Measurements from ENCODE around the gene TTC8. TPM values are rescaled to one million over a fixed set of nuclear protein-coding genes. Genes with fewer than 3 reads are reported as not detected.
"Not testable (repeated sequence)": the region's sequence is repeated elsewhere in the genome, so short reads cannot be mapped to it uniquely, and the experiment has no call there.

Gene TTC8
- total RNA-seq, 2 donors from 2014 or later, result 17.0 to 26.8 TPM

DNA sequence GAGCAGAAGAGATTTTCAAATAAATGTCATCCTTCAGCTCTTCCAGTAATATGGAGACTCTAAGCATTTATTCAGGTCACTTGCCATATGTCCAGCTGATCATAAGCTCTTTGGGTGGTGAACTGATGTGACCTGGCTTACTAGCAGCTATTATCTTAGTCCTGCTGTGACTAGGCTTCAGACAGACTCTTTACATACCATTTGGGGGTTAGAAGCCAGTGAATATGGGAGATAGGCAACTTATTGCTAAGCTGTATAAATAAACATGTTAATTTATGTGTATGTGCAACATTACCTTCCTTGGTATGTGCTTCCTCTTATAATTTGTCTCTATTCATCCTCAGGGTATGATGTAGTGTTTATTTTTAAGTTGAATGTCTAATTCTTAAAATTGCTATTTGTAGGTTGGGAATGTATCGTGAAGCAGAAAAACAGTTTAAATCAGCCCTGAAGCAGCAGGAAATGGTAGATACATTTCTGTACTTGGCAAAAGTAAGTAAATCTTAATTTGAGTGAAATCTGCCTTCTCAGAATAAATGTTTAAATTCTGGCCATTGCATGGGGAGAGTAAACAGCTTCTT is 32.4 kb downstream of the TTC8 start:
- no peak for DNase-seq (ENCODE audit: low spot score)
- intact Hi-C loops (cut with DNase I), result no loop called here

DNA sequence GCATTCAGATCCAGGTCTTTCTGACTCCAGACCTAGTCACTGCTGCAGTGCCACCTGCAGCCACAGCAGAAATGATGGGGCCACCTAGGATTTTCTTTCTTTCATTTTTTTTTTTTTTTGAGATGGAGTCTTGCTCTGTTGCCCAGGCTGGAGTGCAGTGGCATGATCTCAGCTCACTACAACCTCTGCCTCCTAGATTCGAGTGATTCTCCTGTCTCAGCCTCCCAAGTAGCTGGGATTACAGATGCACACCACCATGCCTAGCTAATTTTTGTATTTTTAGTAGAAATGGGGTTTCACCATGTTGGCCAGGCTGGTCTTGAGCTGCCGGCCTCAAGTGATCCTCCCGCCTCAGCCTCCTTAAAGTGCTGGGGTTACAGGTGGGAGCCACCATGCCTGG is 33.4 kb downstream of the TTC8 start:
- DNase-seq (ENCODE audit: low spot score), result not testable (repeated sequence)

DNA sequence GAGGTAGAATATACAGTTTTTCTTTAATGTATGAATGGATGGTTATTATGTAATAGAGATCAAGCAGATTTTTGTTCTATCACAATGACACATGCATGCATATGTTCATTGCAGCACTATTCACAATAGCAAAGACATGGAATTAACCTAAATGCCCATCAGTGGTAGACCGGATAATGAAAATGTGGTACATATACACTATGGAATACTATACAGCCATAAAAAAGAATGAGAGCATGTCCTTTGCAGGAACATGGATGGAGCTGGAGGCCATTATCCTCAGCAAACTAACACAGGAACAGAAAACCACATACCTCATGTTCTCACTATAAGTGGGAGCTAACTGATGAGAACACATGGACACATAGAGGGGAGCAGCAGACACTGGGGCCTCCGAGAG is 34.7 kb downstream of the TTC8 start:
- intact Hi-C loops (cut with DNase I); DNase-seq (ENCODE audit: low spot score): not testable (repeated sequence)

More for the DNA sequence above, 33.4 kb downstream of the TTC8 start:
- intact Hi-C loops (cut with DNase I), result not testable (repeated sequence)

DNA sequence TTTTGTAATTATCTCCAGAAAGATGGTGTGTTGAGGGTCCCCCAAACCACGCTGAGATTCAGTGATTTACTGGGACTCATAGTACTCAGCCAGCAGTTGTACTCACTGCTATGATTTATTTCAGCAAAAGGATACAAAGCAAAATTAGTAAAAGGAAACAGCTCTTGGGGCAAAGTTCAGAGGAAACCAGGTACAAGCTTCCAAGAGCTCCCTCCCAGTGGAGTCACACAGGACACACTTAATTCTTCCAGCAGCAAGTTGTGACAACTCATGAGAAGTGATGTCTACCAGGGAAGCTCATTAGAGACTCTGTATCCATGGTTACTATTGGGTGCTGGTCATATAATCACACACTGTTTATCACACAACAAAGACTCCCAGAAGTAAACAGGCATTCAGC is 38.7 kb downstream of the TTC8 start:
- intact Hi-C loops (cut with DNase I), result loop anchor here in 1 of 2 donors (10.0 kb wide), 1 partner anchor 198 kb away; no protein-coding TSS in a partner anchor

DNA sequence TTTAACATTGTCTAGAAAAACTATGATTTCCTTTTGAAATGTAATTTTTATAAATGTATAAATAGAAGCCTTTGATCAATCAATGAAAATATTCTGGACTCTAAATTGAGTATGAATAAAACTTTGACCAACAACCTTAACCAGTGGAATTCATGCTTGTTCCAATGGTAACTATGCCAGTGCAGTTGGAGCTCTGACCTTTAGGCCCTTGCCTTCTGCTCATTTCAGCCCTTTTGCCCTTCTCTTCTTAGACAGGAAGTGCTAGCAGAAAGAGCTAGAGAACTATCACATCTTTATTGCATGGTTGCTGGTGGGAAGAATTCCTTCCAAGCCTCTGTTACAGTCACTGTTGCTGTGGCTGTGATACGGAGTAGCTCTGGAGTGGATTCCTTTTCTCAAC is 39.7 kb downstream of the TTC8 start:
- DNase-seq (ENCODE audit: low spot score), result no peak

More for the DNA sequence above, 38.7 kb downstream of the TTC8 start:
- no peak for DNase-seq (ENCODE audit: low spot score)

DNA sequence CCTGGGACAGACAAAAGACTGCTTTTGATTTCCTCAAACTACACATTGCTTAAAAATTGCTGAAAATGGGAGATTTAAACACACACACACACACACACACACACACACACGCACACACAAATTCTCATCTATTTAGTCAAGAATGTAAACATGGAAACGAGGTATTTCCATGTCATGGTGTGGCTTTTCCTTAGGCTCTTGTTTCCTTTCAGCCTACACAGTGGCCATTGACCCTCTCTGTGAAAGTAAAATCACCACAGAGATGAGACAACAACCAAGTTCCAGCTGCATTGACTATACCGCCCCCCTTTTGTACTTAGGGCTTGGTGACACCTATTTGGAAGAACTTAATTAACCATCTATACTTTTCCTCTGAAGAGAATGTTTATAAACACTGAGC is 41.9 kb downstream of the TTC8 start:
- DNase-seq (ENCODE audit: low spot score), result no peak
- intact Hi-C loops (cut with DNase I), result loop anchor here in 1 of 2 donors (10.0 kb wide), 1 partner anchor 202 kb away; no protein-coding TSS in a partner anchor

More for the DNA sequence above, 39.7 kb downstream of the TTC8 start:
- intact Hi-C loops (cut with DNase I), result loop anchor here in 1 of 2 donors (10.0 kb wide), 1 partner anchor 199 kb away; no protein-coding TSS in a partner anchor

DNA sequence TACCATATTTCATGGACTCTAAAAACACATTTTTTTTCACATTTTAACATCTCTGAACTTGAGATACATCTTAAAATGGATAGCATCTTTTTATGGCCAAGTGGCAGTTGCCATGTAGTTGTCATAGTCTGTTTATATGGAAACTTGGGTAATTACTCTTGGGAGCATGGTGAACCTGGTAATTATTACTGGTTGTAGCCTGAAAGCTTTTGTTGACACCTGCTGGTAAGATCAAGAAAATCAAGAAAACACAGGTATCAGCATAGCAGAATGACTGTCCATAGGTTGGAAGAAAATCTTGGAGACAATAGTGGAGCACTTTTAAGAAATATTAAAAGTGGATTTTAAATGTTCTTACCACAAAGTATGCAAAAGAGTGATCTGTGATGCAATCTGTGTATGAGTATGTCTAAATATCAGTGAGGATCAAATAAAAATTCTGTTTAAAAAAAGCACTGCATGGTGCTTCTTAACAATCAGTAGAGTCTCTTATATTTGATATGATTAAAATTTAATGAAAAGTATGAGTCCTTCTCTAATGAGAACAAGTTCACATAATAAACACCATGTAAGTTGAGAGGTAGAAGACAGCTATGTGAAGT is 44.2 kb downstream of the TTC8 start:
- intact Hi-C loops (cut with DNase I), result loop anchor here in 1 of 2 donors (10.0 kb wide), 1 partner anchor 204 kb away; no protein-coding TSS in a partner anchor
- DNase-seq (ENCODE audit: low spot score), result no peak

DNA sequence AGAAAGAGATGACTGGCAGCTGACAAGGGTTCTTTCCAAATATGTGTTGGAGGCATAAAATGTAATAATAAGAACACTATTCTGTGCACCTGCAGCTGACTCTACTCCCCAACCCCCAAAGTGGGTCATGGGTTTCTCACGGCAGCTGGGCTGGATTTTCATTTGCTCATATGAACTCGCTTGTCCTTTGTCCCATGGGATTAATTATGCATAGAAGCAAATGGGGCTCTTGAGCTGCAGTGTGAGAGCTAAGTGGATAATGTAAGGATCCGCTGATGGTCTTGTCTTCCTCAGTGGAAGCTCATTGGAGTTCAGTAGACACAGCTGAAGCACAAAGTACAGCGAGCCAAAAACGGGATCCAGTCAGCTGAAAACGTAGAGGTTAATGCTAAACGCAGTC is 46.3 kb downstream of the TTC8 start:
- intact Hi-C loops (cut with DNase I), result no loop called here
- no peak for DNase-seq (ENCODE audit: low spot score)

DNA sequence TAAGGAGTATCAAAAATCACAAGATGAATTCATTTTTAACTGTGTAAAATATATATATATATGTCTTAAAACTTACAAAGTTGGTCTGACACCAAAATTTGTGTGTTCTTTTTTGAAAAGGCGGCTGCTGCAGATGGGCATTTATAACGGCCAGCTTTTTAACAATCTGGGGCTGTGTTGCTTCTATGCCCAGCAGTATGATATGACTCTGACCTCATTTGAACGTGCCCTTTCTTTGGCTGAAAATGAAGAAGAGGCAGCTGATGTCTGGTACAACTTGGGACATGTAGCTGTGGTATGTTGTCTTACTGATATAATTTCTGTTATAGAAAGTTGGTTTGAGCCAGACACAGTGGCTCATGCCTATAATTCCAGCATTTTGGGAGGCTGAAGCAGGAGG is 47.0 kb downstream of the TTC8 start:
- no peak for DNase-seq (ENCODE audit: low spot score)
- intact Hi-C loops (cut with DNase I), result no loop called here

DNA sequence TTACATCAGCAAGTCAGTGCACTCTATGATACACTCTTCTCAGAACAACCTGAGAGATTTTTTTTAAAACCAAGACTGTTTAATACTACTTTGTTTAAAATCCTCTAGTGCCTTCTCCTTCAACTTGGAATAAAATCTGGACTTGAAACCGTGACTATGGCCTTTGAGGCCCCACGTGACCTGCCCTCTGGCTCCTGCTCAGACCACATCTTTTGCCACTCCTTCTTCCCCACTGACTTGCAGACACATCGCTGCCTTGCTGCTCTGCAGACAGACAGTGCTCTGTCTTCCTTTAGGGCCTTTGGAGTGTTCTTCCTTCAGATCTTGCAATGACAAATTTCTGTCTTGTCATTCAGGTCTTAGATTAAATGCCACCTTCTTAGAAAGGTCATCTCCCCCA is 48.5 kb downstream of the TTC8 start:
- no peak for DNase-seq (ENCODE audit: low spot score)
- intact Hi-C loops (cut with DNase I), result no loop called here

DNA sequence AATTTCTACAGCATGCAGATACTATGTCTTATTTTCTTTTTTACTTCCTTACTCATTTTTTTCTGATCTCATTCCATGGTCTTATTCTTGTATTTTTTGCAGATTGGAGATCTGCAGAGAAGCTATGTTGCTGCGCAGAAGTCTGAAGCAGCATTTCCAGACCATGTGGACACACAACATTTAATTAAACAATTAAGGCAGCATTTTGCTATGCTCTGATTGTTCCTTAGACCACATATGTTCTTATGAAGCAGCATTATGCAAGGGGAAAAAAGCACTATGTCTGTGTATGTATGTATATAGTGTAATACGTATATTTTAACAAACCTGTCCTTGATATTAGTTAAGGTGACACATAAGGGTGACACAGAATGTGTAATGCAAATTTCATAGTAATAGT is 52.7 kb downstream of the TTC8 start:
- intact Hi-C loops (cut with DNase I), result no loop called here

DNA sequence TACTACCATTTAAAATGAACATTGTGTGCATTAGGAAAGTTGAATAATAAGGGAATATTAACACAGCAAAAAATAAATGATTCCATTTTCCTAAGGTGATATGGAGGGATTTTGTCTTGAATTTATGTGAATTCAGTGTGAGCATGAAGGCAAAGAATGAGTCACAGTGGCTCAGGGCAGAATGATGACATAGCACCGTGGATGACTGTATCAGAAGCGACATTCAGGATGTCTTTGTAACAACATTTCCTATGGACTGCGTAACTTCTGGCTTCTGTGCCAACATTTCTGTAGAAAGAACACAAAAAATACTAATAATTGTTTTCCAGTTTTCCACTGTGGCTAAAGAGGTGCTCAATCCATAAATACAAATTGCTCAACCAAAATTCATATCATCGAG is 54.6 kb downstream of the TTC8 start:
- intact Hi-C loops (cut with DNase I), result no loop called here
- no peak for DNase-seq (ENCODE audit: low spot score)

More for the DNA sequence above, 52.7 kb downstream of the TTC8 start:
- DNase-seq (ENCODE audit: low spot score), result no peak

DNA sequence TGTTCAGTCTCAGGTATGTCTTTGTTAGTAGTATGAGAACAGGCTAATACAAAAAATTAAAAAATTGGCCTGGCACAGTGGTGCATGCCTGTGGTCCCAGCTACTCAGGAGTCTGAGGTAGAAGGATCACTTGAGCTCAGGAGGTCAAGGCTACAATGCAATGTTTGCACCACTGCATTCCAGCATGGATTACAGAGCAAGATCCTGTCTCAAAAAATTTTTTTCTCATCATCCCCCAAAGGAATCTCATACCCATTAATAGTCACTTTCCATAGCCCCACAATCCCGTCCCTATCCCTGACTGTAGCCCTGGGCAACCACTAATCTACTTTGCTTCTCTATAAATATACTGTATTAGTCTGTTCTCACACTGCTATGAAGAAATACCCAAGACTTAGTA is 57.8 kb downstream of the TTC8 start:
- no peak for DNase-seq (ENCODE audit: low spot score)
- intact Hi-C loops (cut with DNase I), result no loop called here

DNA sequence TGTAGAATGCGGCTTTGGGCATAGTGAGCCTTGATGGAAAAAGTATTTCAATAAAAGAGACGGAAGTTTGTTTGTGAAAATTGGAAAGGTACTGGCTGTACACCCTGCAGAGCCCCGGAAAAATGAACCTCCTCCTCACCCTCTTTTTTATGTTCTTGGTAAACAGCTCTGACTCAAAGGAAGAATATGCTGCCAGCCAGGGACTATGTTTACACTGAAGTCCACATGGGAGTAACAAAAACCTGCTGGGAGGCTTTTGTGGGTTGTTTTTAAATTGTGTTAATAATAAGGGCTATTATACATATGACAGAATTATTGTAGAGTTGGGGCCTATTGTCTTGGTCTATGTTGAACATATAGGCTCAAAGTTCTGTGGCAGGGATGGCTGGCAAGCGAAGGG is 70.7 kb downstream of the TTC8 start:
- intact Hi-C loops (cut with DNase I), result no loop called here

DNA sequence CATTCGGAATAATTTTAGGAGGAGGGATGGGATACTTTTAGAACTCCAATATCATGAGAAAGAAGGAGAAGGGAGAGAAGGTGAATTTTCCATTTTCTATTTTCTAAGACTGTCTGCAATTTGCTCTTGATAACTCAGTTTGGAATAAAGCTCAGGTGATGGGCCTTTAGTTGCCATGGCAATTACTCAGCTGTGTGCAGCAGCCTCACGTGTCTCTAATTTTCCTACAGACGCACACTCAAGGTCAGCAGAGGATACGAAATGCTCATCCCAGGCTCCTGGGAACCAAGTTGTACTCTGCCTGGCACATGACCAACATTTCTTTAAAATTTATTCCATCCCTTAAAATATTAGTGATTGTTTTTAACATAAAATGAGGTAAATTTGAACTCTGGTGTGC is 76.7 kb downstream of the TTC8 start:
- intact Hi-C loops (cut with DNase I), result no loop called here

More for the DNA sequence above, 70.7 kb downstream of the TTC8 start:
- no peak for DNase-seq (ENCODE audit: low spot score)

DNA sequence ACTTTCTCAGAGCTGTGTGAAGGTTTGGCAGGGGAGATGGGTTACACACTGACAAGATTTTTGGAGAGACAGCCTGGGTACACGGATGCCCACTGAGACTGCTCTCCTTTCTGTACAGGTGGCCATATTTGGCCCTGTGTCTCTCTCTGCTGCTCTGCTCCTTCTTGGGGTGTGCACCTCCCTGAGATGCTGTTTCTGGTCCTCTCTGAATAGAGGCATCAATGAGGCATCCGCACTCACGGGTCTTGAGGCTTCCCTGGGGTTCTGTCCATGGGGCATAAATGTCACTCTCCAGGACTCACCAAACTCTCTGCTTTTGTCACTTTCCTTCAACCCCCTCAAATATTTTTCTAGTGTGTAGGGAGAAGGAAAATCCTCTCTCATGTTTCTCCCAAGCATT is 77.5 kb downstream of the TTC8 start:
- intact Hi-C loops (cut with DNase I), result no loop called here
- DNase-seq (ENCODE audit: low spot score), result no peak

More for the DNA sequence above, 76.7 kb downstream of the TTC8 start:
- no peak for DNase-seq (ENCODE audit: low spot score)

DNA sequence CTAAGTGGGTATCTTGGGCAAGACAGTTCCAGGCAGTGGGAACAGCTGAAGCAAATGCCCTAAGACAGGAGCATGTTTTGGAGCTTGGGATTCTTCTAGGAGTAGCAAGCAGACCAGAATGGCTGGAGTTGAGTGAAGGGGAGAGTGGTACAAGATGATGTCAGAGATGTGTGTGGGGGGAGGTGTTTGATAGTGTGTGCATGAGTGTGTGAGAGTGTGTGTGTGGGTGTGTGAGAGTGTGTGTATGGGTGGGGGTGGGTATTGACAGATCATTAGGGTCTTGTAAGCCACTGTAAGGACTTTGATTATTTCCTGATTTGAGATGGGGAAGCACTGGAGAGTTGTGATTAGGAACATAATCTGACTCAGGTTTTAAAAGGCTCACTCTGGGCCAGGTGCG is 78.4 kb downstream of the TTC8 start:
- intact Hi-C loops (cut with DNase I), result no loop called here
- DNase-seq (ENCODE audit: low spot score), result no peak

DNA sequence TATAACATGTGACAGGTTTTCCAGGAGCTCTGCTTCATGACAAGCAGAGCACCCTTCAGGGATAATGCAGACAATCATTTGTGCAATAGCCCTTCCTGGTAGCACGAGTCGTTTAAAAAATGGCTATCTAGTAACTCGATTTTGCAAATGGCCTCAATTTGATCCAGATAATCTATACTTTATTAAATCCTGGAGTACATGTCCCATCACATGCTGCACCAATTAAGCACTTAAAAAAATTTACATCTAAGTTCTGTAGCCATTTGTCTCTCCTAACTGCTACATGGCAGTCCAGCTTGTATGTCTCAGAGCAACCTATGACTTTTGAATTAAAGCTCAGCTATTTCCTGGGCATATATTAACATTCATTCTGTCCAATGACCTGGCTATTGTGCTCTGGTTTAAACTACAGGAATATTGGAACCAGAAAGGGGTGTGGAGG is 79.8 kb downstream of the TTC8 start:
- DNase-seq (ENCODE audit: low spot score), result no peak
- intact Hi-C loops (cut with DNase I), result no loop called here

DNA sequence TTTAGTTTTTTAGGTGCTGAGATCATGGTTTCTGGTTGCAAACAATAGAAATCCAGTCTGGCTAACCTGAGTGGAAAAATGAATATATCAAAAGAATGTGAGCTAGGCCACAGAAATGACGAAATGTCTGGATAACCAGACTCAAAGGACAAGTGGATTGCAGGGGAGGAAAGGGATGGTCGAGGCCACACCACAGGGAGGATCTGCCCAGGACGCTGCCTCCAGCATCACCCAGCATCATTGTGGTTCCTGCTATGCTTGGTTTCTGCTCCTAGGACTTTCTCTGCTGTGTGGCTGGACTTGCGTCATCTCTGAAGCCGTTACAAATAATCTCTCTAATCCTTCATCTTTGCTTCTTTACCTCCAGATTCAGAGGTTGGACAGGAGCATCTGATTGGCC is 80.4 kb downstream of the TTC8 start:
- intact Hi-C loops (cut with DNase I), result no loop called here
- DNase-seq (ENCODE audit: low spot score), result no peak

DNA sequence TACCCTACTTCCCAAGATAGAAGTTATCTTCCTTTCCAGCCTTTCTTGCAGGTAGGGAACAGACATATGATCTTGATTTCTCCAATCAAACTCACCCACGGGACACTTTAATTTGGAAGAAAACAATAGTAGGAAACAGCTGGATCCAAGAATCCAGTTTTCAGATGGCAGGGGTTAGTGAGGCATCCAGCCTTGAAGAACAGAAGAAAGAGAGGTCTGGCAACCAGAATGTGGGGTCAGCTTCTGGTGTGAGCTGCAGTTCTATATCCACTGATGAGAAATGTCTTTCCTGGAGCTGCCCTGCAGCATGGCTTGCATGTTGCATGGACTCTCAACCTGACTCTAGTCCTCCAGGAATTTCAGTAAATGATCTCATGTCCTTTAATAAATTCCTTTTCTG is 83.8 kb downstream of the TTC8 start:
- intact Hi-C loops (cut with DNase I), result no loop called here
- no peak for DNase-seq (ENCODE audit: low spot score)

DNA sequence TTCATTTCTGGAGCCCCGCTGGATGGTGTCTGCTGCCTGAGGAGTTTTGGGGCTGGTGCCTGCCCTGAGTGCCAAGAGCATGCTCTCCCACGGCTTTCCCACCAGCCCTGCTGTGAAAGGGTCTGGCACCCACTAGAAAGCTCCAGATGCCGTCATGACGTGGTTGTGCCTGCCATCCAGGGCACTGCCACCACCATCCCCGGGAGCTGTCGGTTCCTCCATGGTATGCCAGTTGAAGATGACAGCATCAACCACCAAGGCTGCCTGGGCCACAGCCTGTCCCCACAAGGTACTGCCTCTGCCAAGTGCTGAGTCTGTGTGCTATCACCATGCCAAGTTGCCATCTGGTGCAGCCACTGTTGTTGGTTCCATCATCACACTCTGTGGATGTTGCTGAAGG is 85.9 kb downstream of the TTC8 start:
- DNase-seq (ENCODE audit: low spot score), result no peak
- intact Hi-C loops (cut with DNase I), result no loop called here
